HEK293T (cell line): Measurements from ENCODE around the gene INPP5D.
"Not testable (repeated sequence)": the region's sequence is repeated elsewhere in the genome, so short reads cannot be mapped to it uniquely, and the experiment has no call there.

ENCODE experiments used
- FOXK2 ChIP-seq: fragments of 450-650 bp; IDR thresholded peaks from 2 replicates; pipeline ENCODE4 v1.6.1; 2016; ENCODE audit warnings: mild to moderate bottlenecking
- HDGF ChIP-seq: fragments of 450-650 bp; IDR thresholded peaks from 2 replicates; pipeline ENCODE4 v1.6.1; 2017; ENCODE audit warnings: antibody characterized with exemption, borderline replicate concordance
- L3MBTL2 ChIP-seq: fragments of 450-650 bp; conservative IDR thresholded peaks from 2 replicates; pipeline ENCODE4 v1.6.1; 2016; ENCODE audit warnings: mild to moderate bottlenecking
- LEF1 ChIP-seq: fragments of 450-650 bp; IDR thresholded peaks from 2 replicates; pipeline ENCODE4 v1.6.1; 2017; ENCODE audit warnings: mild to moderate bottlenecking, borderline replicate concordance
- SP1 ChIP-seq: fragments of 450-650 bp; IDR thresholded peaks from 2 replicates; pipeline ENCODE4 v1.6.1; 2017

GRCh38 chr2:233200790-233201189, 140.6 kb downstream of the INPP5D start:
- not testable (repeated sequence) for TF ChIP-seq L3MBTL2, FOXK2, HDGF, LEF1, SP1
